ENCODE results near the gene ATP5F1B. TPM values are rescaled to one million over a fixed set of nuclear protein-coding genes. Genes with fewer than 3 reads are reported as not detected.

The ATP5F1B gene
- total and polyA plus RNA-seq, 2 of the 8 experiments (the other 6 are each of a cell fraction or from before 2014, with no cell fraction given) = 900 to 1,522 TPM

- Histone ChIP-seq H3K36me3 (ENCODE audit: control insufficient read depth in 2 of 4, insufficient read depth in 4 of 4, low read length in 3 of 4) (peaks cover 24 to 59% (median 42%) of the 10 kb centered on the region in 4 experiments), H3K4me1 (replicated peaks in 1 of 4; ENCODE audit: control insufficient read depth in 3 of 4, insufficient read depth in 4 of 4, low read length in 3 of 4) (no peaks in the 10 kb centered on the region), H2AK5ac (ENCODE audit: low read depth, low read length) (no peak overlapping the region), H3K4me3 (ENCODE audit: extremely low read depth in 1 of 4, insufficient read depth in 2 of 4, low read depth in 3 of 4, low read length in 4 of 4) (no peak overlapping the region), H3K23ac (ENCODE audit: insufficient read length) (no peak overlapping the region), H2AFZ (ENCODE audit: low read length) (no peak overlapping the region), H4K8ac (ENCODE audit: extremely low read depth, insufficient read depth, low read length) (no peak overlapping the region), H3K4me2 (ENCODE audit: insufficient read depth in 1 of 2, low read depth in 2 of 2, low read length in 2 of 2) (no peak overlapping the region), H2BK20ac (ENCODE audit: low read length) (no peak overlapping the region), H2BK12ac (ENCODE audit: low read depth, low read length) (no peak overlapping the region), H3K56ac (replicated peaks; ENCODE audit: insufficient read length, low read depth, low read length) (no peak overlapping the region), H4K91ac (replicated peaks; ENCODE audit: insufficient read length, low read length) (no peak overlapping the region), H3K4ac (replicated peaks; ENCODE audit: insufficient read length, low read depth, low read length) (no peak overlapping the region), H3K79me1 (ENCODE audit: low read depth, low read length) (peaks cover 2% of the 10 kb centered on the region), H2BK15ac (ENCODE audit: low read length) (no peak overlapping the region), H2BK5ac (ENCODE audit: low read depth, low read length) (no peak overlapping the region), H3K14ac (ENCODE audit: insufficient read length) (no peak overlapping the region), H3K79me2 (ENCODE audit: control insufficient read depth in 1 of 2, insufficient read depth in 2 of 2, low read length in 2 of 2) (peaks cover 4 to 40% of the 10 kb centered on the region in 2 experiments; a peak in 3 of 4 replicates), H3K18ac (ENCODE audit: extremely low read depth, low read length) (no peak overlapping the region), H3K9me3 (ENCODE audit: insufficient read depth in 2 of 2, low read depth in 1 of 2, low read length in 1 of 2) (no peaks in the 10 kb centered on the region), H3K27me3 (replicated peaks in 1 of 4; ENCODE audit: control insufficient read depth in 3 of 4, extremely low read depth in 1 of 4, insufficient read depth in 3 of 4, low read length in 3 of 4) (no peaks in the 10 kb centered on the region), H3K9ac (replicated peaks in 1 of 4; ENCODE audit: extremely low read depth in 1 of 4, low read depth in 3 of 4, low read length in 3 of 4) (no peak overlapping the region), H4K5ac (ENCODE audit: insufficient read length, low read depth, low read length) (no peak overlapping the region), H3K23me2 (ENCODE audit: low read depth, low read length) (no peaks in the 10 kb centered on the region), H2BK120ac (replicated peaks; ENCODE audit: low read depth, low read length) (no peak overlapping the region), H4K20me1 (replicated peaks in 1 of 2; ENCODE audit: control insufficient read depth in 1 of 2, insufficient read depth in 2 of 2, low read length in 2 of 2) (peaks cover 0 to 8% of the 10 kb centered on the region in 2 experiments), H3K27ac (ENCODE audit: low read depth, low read length) (no peak overlapping the region)
- DNase-seq (ENCODE audit: low read depth in 1 of 2, low spot score in 2 of 2) = no peak
- POLR2A ChIA-PET (ENCODE audit: partially characterized antibody) = interaction anchor here (0.9 to 1.6 kb wide), 2 partner anchors 12 to 95 kb away, joined by 3 to 6 read pairs; no protein-coding TSS in a partner anchor
- CTCF ChIA-PET (ENCODE audit: partially characterized antibody) = interaction anchor here (1.0 to 2.0 kb wide), 5 partner anchors 16 to 102 kb away, joined by 3 to 8 read pairs (median 4); no protein-coding TSS in a partner anchor
- TF ChIP-seq CBX5 (IDR thresholded peaks at IDR 0.05; ENCODE audit: low read depth, low read length) (no peak), SIN3A (conservative IDR thresholded peaks at IDR 0.05 in 1 of 2, IDR thresholded peaks at IDR 0.05 in 1 of 2; ENCODE audit: low read depth in 1 of 2, low read length in 2 of 2) (no peak), EP300 (IDR thresholded peaks at IDR 0.05; ENCODE audit: borderline replicate concordance in 1 of 2, low read depth in 2 of 2, low read length in 2 of 2) (no peak), SIX5 (IDR thresholded peaks at IDR 0.05; ENCODE audit: low read depth, low read length) (no peak), BACH1 (IDR thresholded peaks at IDR 0.05; ENCODE audit: low read length) (no peak), USF2 (IDR thresholded peaks at IDR 0.05; ENCODE audit: low read length) (no peak)
- no peak for FAIRE-seq
Measured at GRCh38 chr12:56616925-56617324, 28.9 kb downstream of the ATP5F1B start.
